Caco-2 (cell line): ENCODE measurements around the gene SLX9. TPM values are rescaled to one million over a fixed set of nuclear protein-coding genes. Genes with fewer than 3 reads are reported as not detected.

Experiments
- BruUV-seq: library from RNA; stranded (reverse); fragments of 400-500 nt; replicated peaks from 2 replicates; lab custom pipeline; 2021; lab: Mats Ljungman, UMichigan
- CTCF ChIA-PET: fragments of 300-600 bp; sonication (Branson Sonifier 250); formaldehyde crosslinking; loops from one replicate; lab custom pipeline; 2022; ENCODE audit warnings: antibody characterized with exemption; lab: Charles Lee
- POLR2A ChIA-PET: fragments of 300-600 bp; sonication (Branson Sonifier 250); formaldehyde crosslinking; loops from one replicate; lab custom pipeline; 2022; ENCODE audit warnings: antibody characterized with exemption; lab: Charles Lee
- DNase-seq, 2 experiments: peaks; one replicate each; pipeline versions ENCODE4 v3.0.0 to v3.0.0-alpha.2; 2020 to 2022
- H3K27me3 ChIP-seq: replicated peaks from 2 replicates; pipeline ENCODE4 v1.6.0; 2011; ENCODE audit warnings: low read length; ENCODE audit not compliant: control insufficient read depth, insufficient read depth
- H3K36me3 ChIP-seq: 2 replicates; pipeline ENCODE4 v1.5.1; 2011; ENCODE audit warnings: low read length; ENCODE audit not compliant: control insufficient read depth, insufficient read depth
- H3K4me1 ChIP-seq: fragments of 250-450 bp; sonication (Bioruptor Pico); 2 replicates; pipeline ENCODE4 v1.5.1; 2020; ENCODE audit warnings: mild to moderate bottlenecking
- H3K4me3 ChIP-seq: 2 replicates; pipeline ENCODE4 v1.5.1; 2011; ENCODE audit warnings: low read depth, mild to moderate bottlenecking, control low read depth, low read length
- H3K9me3 ChIP-seq: fragments of 250-450 bp; sonication (Bioruptor Pico); 2 replicates; pipeline ENCODE4 v1.5.1; 2020; ENCODE audit warnings: mild to moderate bottlenecking, moderate library complexity
- H3K27ac Mint-ChIP-seq: one replicate; pipeline ENCODE4 v1.8.0; 2022; ENCODE audit warnings: mixed read lengths; ENCODE audit not compliant: unreplicated experiment
- H3K27me3 Mint-ChIP-seq: one replicate; pipeline ENCODE4 v1.8.0; 2022; ENCODE audit warnings: mixed read lengths; ENCODE audit not compliant: insufficient read depth, unreplicated experiment
- H3K36me3 Mint-ChIP-seq: one replicate; pipeline ENCODE4 v1.8.0; 2022; ENCODE audit warnings: mild to moderate bottlenecking, mixed read lengths; ENCODE audit not compliant: insufficient read depth, unreplicated experiment
- H3K4me1 Mint-ChIP-seq: one replicate; pipeline ENCODE4 v1.8.0; 2022; ENCODE audit warnings: low read depth, mixed read lengths; ENCODE audit not compliant: unreplicated experiment
- H3K4me3 Mint-ChIP-seq: one replicate; pipeline ENCODE4 v1.8.0; 2022; ENCODE audit warnings: mild to moderate bottlenecking, moderate library complexity, mixed read lengths; ENCODE audit not compliant: unreplicated experiment
- H3K9me3 Mint-ChIP-seq: one replicate; pipeline ENCODE4 v1.8.0; 2022; ENCODE audit warnings: mixed read lengths; ENCODE audit not compliant: unreplicated experiment
- intact Hi-C: fragments of 100-400 bp; cut with micrococcal nuclease; formaldehyde crosslinking; loops from one replicate; pipeline ENCODE4 v1.10.0; 2022; ENCODE audit not compliant: unreplicated experiment
- total RNA-seq: library from RNA; stranded (reverse); gene quantifications from 2 replicates; pipeline ENCODE4 v1.2.3, GENCODE V29; 2022
- TF ChIP-seq, protein P1 (sequence below), 2 experiments: fragments of 200-600 bp in 1 of 2; IDR thresholded peaks; 1 replicate in 1 of 2; 2 replicates in 1 of 2; pipeline versions ENCODE4 v1.5.1 to v1.8.0; 2011 to 2022; ENCODE audit warnings: antibody characterized with exemption in 1 of 2, control low read depth in 1 of 2, inconsistent platforms in 1 of 2, low read depth in 1 of 2, low read length in 1 of 2, mild to moderate bottlenecking in 1 of 2, moderate library complexity in 1 of 2; ENCODE audit not compliant: insufficient read depth in 1 of 2, severe bottlenecking in 1 of 2, unreplicated experiment in 1 of 2

The SLX9 gene
- total RNA-seq, 1 experiment from 2014 or later, result 62.1 TPM

DNA sequence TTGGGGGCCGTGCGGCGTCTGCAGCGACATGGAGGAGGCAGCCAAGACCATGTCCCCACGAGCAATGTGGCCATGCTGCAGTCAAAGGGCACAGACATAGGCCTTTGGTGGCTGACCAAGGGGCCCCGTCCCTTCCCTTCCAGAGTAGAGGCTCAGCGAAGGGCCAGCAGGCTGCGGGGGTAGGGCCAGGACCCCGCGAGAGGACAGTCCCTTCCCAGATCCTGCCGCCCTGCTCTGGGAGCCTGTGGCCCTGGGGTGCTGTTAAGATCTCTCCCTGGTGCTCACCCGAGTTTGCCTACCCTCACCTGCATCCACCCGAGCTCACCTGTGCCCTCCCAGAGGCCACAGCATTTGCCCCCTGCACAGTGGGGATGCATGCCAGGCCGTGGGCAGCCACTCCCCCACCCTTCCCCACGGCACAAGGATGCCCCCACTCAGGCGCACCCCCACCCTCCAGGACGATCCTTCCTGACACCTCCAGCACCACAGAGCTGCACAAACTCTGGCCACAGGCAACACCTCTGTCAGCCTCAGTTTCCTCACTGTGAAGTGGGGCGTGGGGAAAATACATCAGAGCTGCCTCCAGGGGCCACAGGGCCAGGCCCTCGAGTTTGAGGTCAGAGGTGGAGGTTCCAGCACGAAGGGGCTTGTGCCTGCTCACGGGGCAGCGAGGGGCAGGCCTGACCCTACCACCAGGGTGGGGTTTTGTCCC lies 34.7 kb upstream of the SLX9 start:
- H3K27me3 ChIP-seq, result no peaks in the 10 kb centered on the region; the same call in 1 of the 2 replicates
- BruUV-seq, result no TSS peak
- no peak for DNase-seq
- H3K36me3 ChIP-seq, result no peaks in the 10 kb centered on the region
- H3K27ac Mint-ChIP-seq, result no peak overlapping the region
- TF ChIP-seq, protein P1, sequence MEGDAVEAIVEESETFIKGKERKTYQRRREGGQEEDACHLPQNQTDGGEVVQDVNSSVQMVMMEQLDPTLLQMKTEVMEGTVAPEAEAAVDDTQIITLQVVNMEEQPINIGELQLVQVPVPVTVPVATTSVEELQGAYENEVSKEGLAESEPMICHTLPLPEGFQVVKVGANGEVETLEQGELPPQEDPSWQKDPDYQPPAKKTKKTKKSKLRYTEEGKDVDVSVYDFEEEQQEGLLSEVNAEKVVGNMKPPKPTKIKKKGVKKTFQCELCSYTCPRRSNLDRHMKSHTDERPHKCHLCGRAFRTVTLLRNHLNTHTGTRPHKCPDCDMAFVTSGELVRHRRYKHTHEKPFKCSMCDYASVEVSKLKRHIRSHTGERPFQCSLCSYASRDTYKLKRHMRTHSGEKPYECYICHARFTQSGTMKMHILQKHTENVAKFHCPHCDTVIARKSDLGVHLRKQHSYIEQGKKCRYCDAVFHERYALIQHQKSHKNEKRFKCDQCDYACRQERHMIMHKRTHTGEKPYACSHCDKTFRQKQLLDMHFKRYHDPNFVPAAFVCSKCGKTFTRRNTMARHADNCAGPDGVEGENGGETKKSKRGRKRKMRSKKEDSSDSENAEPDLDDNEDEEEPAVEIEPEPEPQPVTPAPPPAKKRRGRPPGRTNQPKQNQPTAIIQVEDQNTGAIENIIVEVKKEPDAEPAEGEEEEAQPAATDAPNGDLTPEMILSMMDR (IDR thresholded peaks at IDR 0.05; ENCODE audit: insufficient read depth in 1 of 2, low read depth in 1 of 2, low read length in 1 of 2, severe bottlenecking in 1 of 2, unreplicated experiment in 1 of 2), result no peak
- POLR2A ChIA-PET, result no interaction called here
- no peak overlapping the region for H3K4me3 ChIP-seq
- intact Hi-C loops, result no loop called here
- no peak overlapping the region for H3K4me3 Mint-ChIP-seq
- H3K36me3 Mint-ChIP-seq, result no peaks in the 10 kb centered on the region
- no peaks in the 10 kb centered on the region for H3K4me1 Mint-ChIP-seq
- H3K9me3 Mint-ChIP-seq, result no peaks in the 10 kb centered on the region
- H3K27me3 Mint-ChIP-seq, result peaks cover 4% of the 10 kb centered on the region
- H3K4me1 ChIP-seq, result no peaks in the 10 kb centered on the region
- CTCF ChIA-PET, result no interaction called here
- no peaks in the 10 kb centered on the region for H3K9me3 ChIP-seq

DNA sequence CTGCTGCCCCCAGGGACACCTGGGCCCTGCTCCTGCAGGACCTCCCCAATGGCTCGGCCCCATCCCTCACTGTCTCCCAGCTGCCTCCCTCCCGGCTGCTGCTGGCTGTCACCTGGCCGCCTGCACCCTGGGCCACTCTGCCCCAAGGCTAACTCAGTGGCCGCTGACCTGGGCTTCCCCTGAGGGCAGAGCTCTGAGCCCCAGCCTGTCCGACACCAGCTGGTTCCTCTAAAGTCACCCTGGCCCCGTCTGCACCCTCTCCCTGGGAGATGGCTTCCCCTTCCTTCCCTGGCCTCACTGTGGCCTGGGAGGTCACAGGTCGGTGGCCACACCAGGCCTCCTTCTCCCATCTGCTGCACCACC lies 34.1 kb upstream of the SLX9 start:
- BruUV-seq, result no TSS peak
- TF ChIP-seq, protein P1 (IDR thresholded peaks at IDR 0.05; ENCODE audit: insufficient read depth in 1 of 2, low read depth in 1 of 2, low read length in 1 of 2, severe bottlenecking in 1 of 2, unreplicated experiment in 1 of 2), result no peak
- no peaks in the 10 kb centered on the region for H3K4me1 ChIP-seq
- DNase-seq, result no peak
- Mint-ChIP-seq H3K9me3 (no peaks in the 10 kb centered on the region), H3K4me1 (no peaks in the 10 kb centered on the region), H3K27ac (no peak overlapping the region), H3K4me3 (no peak overlapping the region), H3K36me3 (no peaks in the 10 kb centered on the region), H3K27me3 (peaks cover 4% of the 10 kb centered on the region)
- no peaks in the 10 kb centered on the region; the same call in 1 of the 2 replicates for H3K27me3 ChIP-seq
- no peaks in the 10 kb centered on the region for H3K9me3 ChIP-seq
- intact Hi-C loops, result no loop called here
- CTCF ChIA-PET, result no interaction called here
- POLR2A ChIA-PET, result no interaction called here
- no peaks in the 10 kb centered on the region for H3K36me3 ChIP-seq
- no peak overlapping the region for H3K4me3 ChIP-seq

DNA sequence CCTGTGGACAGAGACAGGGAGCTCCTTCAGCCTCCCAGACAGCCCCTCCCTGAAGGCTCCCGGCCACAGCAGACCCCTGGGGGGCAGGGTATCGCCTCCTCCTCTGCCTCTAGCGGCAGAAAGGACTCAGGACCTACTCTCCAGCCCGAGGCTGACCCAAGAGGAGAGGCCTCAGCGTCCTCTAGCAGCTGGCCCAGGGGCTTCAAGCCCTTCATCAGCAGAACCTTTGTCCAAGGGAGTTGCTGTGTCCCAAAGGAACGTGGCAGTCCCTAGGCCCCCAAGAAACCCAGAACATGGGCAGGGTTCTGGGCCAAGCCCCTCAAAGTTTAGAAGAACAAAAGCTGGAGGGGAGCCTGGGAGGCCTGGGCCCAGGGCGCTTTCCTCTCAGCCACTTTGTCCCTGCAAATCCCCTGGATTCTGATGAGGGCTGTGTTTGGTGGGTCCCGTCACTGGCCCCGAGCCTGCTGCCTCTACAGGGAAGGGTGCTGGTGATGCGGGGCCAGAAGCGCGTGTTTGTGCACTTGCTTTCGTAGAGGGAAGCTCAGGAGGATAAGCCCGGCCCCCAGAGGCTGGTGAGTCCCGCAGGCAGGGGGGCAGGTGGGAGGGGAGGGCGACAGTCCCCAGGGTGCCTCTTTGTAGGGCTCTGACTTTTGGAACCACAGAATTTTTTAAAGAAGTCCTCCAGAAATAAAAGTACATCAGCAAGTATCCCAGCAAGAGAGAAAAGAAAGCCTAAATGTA lies 32.4 kb upstream of the SLX9 start:
- Mint-ChIP-seq H3K4me1 (no peaks in the 10 kb centered on the region), H3K36me3 (no peaks in the 10 kb centered on the region), H3K9me3 (no peaks in the 10 kb centered on the region), H3K27ac (no peak overlapping the region), H3K4me3 (no peak overlapping the region), H3K27me3 (peaks cover 4% of the 10 kb centered on the region)
- no TSS peak for BruUV-seq
- H3K4me1 ChIP-seq, result no peaks in the 10 kb centered on the region
- H3K27me3 ChIP-seq, result no peaks in the 10 kb centered on the region; the same call in 1 of the 2 replicates
- no peak overlapping the region for H3K4me3 ChIP-seq
- no peaks in the 10 kb centered on the region for H3K36me3 ChIP-seq
- ChIA-PET POLR2A (no interaction called here), CTCF (interaction anchor here (1.0 kb wide), 1 partner anchor 20 kb away, joined by 3 read pairs; no protein-coding TSS in a partner anchor)
- TF ChIP-seq, protein P1 (IDR thresholded peaks at IDR 0.05; ENCODE audit: insufficient read depth in 1 of 2, low read depth in 1 of 2, low read length in 1 of 2, severe bottlenecking in 1 of 2, unreplicated experiment in 1 of 2), result no peak
- intact Hi-C loops, result no loop called here
- no peaks in the 10 kb centered on the region for H3K9me3 ChIP-seq
- no peak for DNase-seq
